ENCODE results near the gene ANKRD27. TPM values are rescaled to one million over a fixed set of nuclear protein-coding genes. Genes with fewer than 3 reads are reported as not detected.

Gene ANKRD27
- total RNA-seq, 3 donors from 2014 or later (not counting 1 experiment from before 2014, with no cell fraction given): 35.8 to 47.1 (median 40.8) TPM

GRCh38 chr19:32611161-32611560, 63.8 kb downstream of the ANKRD27 start:
- DNase-seq: no peak
- no peaks in the 10 kb centered on the region for H3K9me3 ChIP-seq (ENCODE audit: control insufficient read depth, insufficient read depth, low read length)
- no peak overlapping the region for H3K4me3 ChIP-seq (ENCODE audit: low read length)
- no peak for ATAC-seq
- Mint-ChIP-seq H3K4me3 (no peak overlapping the region), H3K27me3 (ENCODE audit: low read depth in 2 of 2) (no peaks in the 10 kb centered on the region), H3K4me1 (peaks cover 0 to 6% of the 10 kb centered on the region in 2 donors), H3K27ac (no peak overlapping the region), H3K9me3 (no peaks in the 10 kb centered on the region), H3K36me3 (no peaks in the 10 kb centered on the region)
- WGBS (ENCODE audit: insufficient coverage): 96% methylated on average over 5 of the region's 5 CpGs
- peaks cover 55% of the 10 kb centered on the region for H3K36me3 ChIP-seq (ENCODE audit: control insufficient read depth, insufficient read depth, low read length)
- no peaks in the 10 kb centered on the region for H3K4me1 ChIP-seq (ENCODE audit: control insufficient read depth, insufficient read depth, low read length)
- intact Hi-C loops (cut with micrococcal nuclease): no loop called here
- TF ChIP-seq CTCF (IDR thresholded peaks at IDR 0.05): no peak
- no peaks in the 10 kb centered on the region for H3K27me3 ChIP-seq (ENCODE audit: control insufficient read depth, insufficient read depth, low read length)
- no peak overlapping the region for H3K27ac ChIP-seq (ENCODE audit: low read length)

GRCh38 chr19:32607479-32607878, 67.5 kb downstream of the ANKRD27 start:
- WGBS (ENCODE audit: insufficient coverage): 98% methylated on average over 20 of the region's 20 CpGs
- no peak for ATAC-seq
- Mint-ChIP-seq H3K9me3 (no peaks in the 10 kb centered on the region), H3K27ac (no peak overlapping the region), H3K27me3 (ENCODE audit: low read depth in 2 of 2) (no peaks in the 10 kb centered on the region), H3K4me3 (no peak overlapping the region), H3K36me3 (no peaks in the 10 kb centered on the region), H3K4me1 (peaks cover 0 to 6% of the 10 kb centered on the region in 2 donors)
- DNase-seq: no peak
- H3K36me3 ChIP-seq (ENCODE audit: control insufficient read depth, insufficient read depth, low read length): peaks cover 51% of the 10 kb centered on the region
- H3K9me3 ChIP-seq (ENCODE audit: control insufficient read depth, insufficient read depth, low read length): no peaks in the 10 kb centered on the region
- H3K27me3 ChIP-seq (ENCODE audit: control insufficient read depth, insufficient read depth, low read length): no peaks in the 10 kb centered on the region
- no peaks in the 10 kb centered on the region for H3K4me1 ChIP-seq (ENCODE audit: control insufficient read depth, insufficient read depth, low read length)
- H3K4me3 ChIP-seq (ENCODE audit: low read length): no peak overlapping the region
- intact Hi-C loops (cut with micrococcal nuclease): no loop called here
- H3K27ac ChIP-seq (ENCODE audit: low read length): no peak overlapping the region
- no peak for TF ChIP-seq CTCF (IDR thresholded peaks at IDR 0.05)

- ATAC-seq: no peak
- Mint-ChIP-seq H3K4me1 (peaks cover 0 to 6% of the 10 kb centered on the region in 2 donors), H3K36me3 (no peaks in the 10 kb centered on the region), H3K27ac (no peak overlapping the region), H3K27me3 (ENCODE audit: low read depth in 2 of 2) (no peaks in the 10 kb centered on the region), H3K4me3 (no peak overlapping the region), H3K9me3 (no peaks in the 10 kb centered on the region)
- TF ChIP-seq CTCF (IDR thresholded peaks at IDR 0.05): no peak
- no peak overlapping the region for H3K4me3 ChIP-seq (ENCODE audit: low read length)
- H3K27me3 ChIP-seq (ENCODE audit: control insufficient read depth, insufficient read depth, low read length): no peaks in the 10 kb centered on the region
- 89% methylated on average over 15 of the region's 15 CpGs for WGBS (ENCODE audit: insufficient coverage)
- no peak overlapping the region for H3K27ac ChIP-seq (ENCODE audit: low read length)
- peaks cover 54% of the 10 kb centered on the region for H3K36me3 ChIP-seq (ENCODE audit: control insufficient read depth, insufficient read depth, low read length)
- H3K9me3 ChIP-seq (ENCODE audit: control insufficient read depth, insufficient read depth, low read length): no peaks in the 10 kb centered on the region
- DNase-seq: no peak
- no peaks in the 10 kb centered on the region for H3K4me1 ChIP-seq (ENCODE audit: control insufficient read depth, insufficient read depth, low read length)
- intact Hi-C loops (cut with micrococcal nuclease): no loop called here
Observed at GRCh38 chr19:32606289-32606688, 68.7 kb downstream of the ANKRD27 start.

- Mint-ChIP-seq H3K36me3 (no peaks in the 10 kb centered on the region), H3K27ac (no peak overlapping the region), H3K27me3 (ENCODE audit: low read depth in 2 of 2) (no peaks in the 10 kb centered on the region), H3K9me3 (no peaks in the 10 kb centered on the region), H3K4me3 (no peak overlapping the region), H3K4me1 (peaks cover 0 to 6% of the 10 kb centered on the region in 2 donors)
- ATAC-seq (no peak), DNase-seq (no peak)
- TF ChIP-seq CTCF (IDR thresholded peaks at IDR 0.05): no peak
- Histone ChIP-seq H3K4me1 (ENCODE audit: control insufficient read depth, insufficient read depth, low read length) (no peaks in the 10 kb centered on the region), H3K4me3 (ENCODE audit: low read length) (no peak overlapping the region), H3K27ac (ENCODE audit: low read length) (no peak overlapping the region), H3K9me3 (ENCODE audit: control insufficient read depth, insufficient read depth, low read length) (no peaks in the 10 kb centered on the region), H3K27me3 (ENCODE audit: control insufficient read depth, insufficient read depth, low read length) (no peaks in the 10 kb centered on the region), H3K36me3 (ENCODE audit: control insufficient read depth, insufficient read depth, low read length) (peaks cover 56% of the 10 kb centered on the region)
- intact Hi-C loops (cut with micrococcal nuclease): no loop called here
- WGBS (ENCODE audit: insufficient coverage): 98% methylated on average over 21 of the region's 21 CpGs
Observed at GRCh38 chr19:32605544-32605943, 69.4 kb downstream of the ANKRD27 start.
